HepG2 (cell line): ENCODE data around the gene PPCS. TPM values are rescaled to one million over a fixed set of nuclear protein-coding genes. Genes with fewer than 3 reads are reported as not detected.

Experiments
- ATRX ChIP-seq: sonication (generic); formaldehyde crosslinking; IDR thresholded peaks from 2 replicates; pipeline ENCODE4 v1.4.0; 2020; ENCODE audit warnings: missing genetic modification reagents, borderline replicate concordance
- CBX5 ChIP-seq: sonication (generic); formaldehyde crosslinking; IDR thresholded peaks from 2 replicates; pipeline ENCODE4 v1.4.0; 2020; ENCODE audit warnings: missing genetic modification reagents, borderline replicate concordance
- CCDC6 ChIP-seq: sonication (generic); formaldehyde crosslinking; IDR thresholded peaks from 2 replicates; pipeline ENCODE4 v1.8.1; 2022; ENCODE audit warnings: mild to moderate bottlenecking, missing genetic modification reagents, moderate library complexity
- DNMT3B ChIP-seq: conservative IDR thresholded peaks from 2 replicates; pipeline ENCODE4 v1.6.1; 2016; ENCODE audit warnings: missing biosample characterization, control low read depth
- ERF ChIP-seq: IDR thresholded peaks from 2 replicates; pipeline ENCODE4 v1.6.1; 2018; ENCODE audit warnings: missing biosample characterization, missing genetic modification reagents
- FOXA3 ChIP-seq: IDR thresholded peaks from 2 replicates; pipeline ENCODE4 v1.6.1; 2016; ENCODE audit warnings: missing genetic modification reagents, missing compliant biosample characterization
- GATAD1 ChIP-seq: IDR thresholded peaks from 2 replicates; pipeline ENCODE4 v1.6.1; 2016; ENCODE audit warnings: missing genetic modification reagents, missing compliant biosample characterization
- GLI4 ChIP-seq: sonication (generic); formaldehyde crosslinking; IDR thresholded peaks from 2 replicates; pipeline ENCODE4 v1.5.1; 2020; ENCODE audit warnings: missing genetic modification reagents, mild to moderate bottlenecking, moderate library complexity, borderline replicate concordance
- HMG20B ChIP-seq: conservative IDR thresholded peaks from 2 replicates; pipeline ENCODE4 v1.6.1; 2016; ENCODE audit warnings: missing genetic modification reagents, missing compliant biosample characterization
- HNF4G ChIP-seq, 2 experiments: sonication (generic) in 1 of 2; formaldehyde crosslinking in 1 of 2; IDR thresholded peaks; 2 replicates each; pipeline versions ENCODE4 v1.4.0 to v1.6.1; 2011 to 2020; ENCODE audit warnings: borderline replicate concordance in 2 of 2, low read depth in 2 of 2, mild to moderate bottlenecking in 2 of 2, low read length in 1 of 2, missing genetic modification reagents in 1 of 2, moderate library complexity in 1 of 2
- KAT2B ChIP-seq: fragments of 150-350 bp; IDR thresholded peaks from 2 replicates; pipeline ENCODE4 v1.6.1; 2014; ENCODE audit warnings: low read depth, low read length, borderline replicate concordance
- KLF16 ChIP-seq, 2 experiments: sonication (generic) in 1 of 2; formaldehyde crosslinking in 1 of 2; IDR thresholded peaks; 2 replicates each; pipeline versions ENCODE4 v1.6.1 to v1.8.0; 2016 to 2023; ENCODE audit warnings: missing genetic modification reagents in 2 of 2, missing compliant biosample characterization in 1 of 2
- MBD4 ChIP-seq: IDR thresholded peaks from 2 replicates; pipeline ENCODE4 v1.6.1; 2012; ENCODE audit warnings: low read length, inconsistent platforms, borderline replicate concordance
- MIXL1 ChIP-seq: IDR thresholded peaks from 2 replicates; pipeline ENCODE4 v1.6.1; 2016
- PAX8 ChIP-seq: sonication (generic); formaldehyde crosslinking; IDR thresholded peaks from 2 replicates; pipeline ENCODE4 v1.8.0; 2022; ENCODE audit warnings: mild to moderate bottlenecking, missing genetic modification reagents, borderline replicate concordance
- ZNF264 ChIP-seq: sonication (generic); formaldehyde crosslinking; IDR thresholded peaks from 2 replicates; pipeline ENCODE4 v1.4.0; 2020; ENCODE audit warnings: missing genetic modification reagents
- ZNF33B ChIP-seq: sonication (generic); formaldehyde crosslinking; IDR thresholded peaks from 2 replicates; pipeline ENCODE4 v1.5.1; 2020; ENCODE audit warnings: mild to moderate bottlenecking, missing genetic modification reagents
- ZNF605 ChIP-seq: sonication (generic); formaldehyde crosslinking; IDR thresholded peaks from 2 replicates; pipeline ENCODE4 v1.8.0; 2022; ENCODE audit warnings: mild to moderate bottlenecking, missing genetic modification reagents
- ZNF644 ChIP-seq: IDR thresholded peaks from 2 replicates; pipeline ENCODE4 v1.6.1; 2016; ENCODE audit warnings: low read depth
- ZNF790 ChIP-seq: sonication (generic); formaldehyde crosslinking; IDR thresholded peaks from 2 replicates; pipeline ENCODE4 v1.8.0; 2022; ENCODE audit warnings: missing genetic modification reagents, mild to moderate bottlenecking, borderline replicate concordance
- polyA plus RNA-seq, 8 experiments: library from polyadenylated mRNA; depleted of rRNA in 3 of 8; stranded (reverse) in 7 of 8; unstranded in 1 of 8; fragments of >200 nt; fragmentation: Illumina TruSeq in 4 of 8; extraction: Trizol in 4 of 8; gene quantifications; 2 replicates each; pipeline versions ENCODE4 v1.2.1 to v1.2.3, GENCODE V29; 2011 to 2016; ENCODE audit warnings: low read depth in 4 of 8, missing spikeins in 1 of 8, mixed read lengths in 1 of 8; ENCODE audit not compliant: insufficient read depth in 1 of 8
- total RNA-seq, 5 experiments: library from RNA; depleted of rRNA; stranded (reverse); fragments of >200 nt; fragmentation: Illumina TruSeq; extraction: Trizol; gene quantifications; 2 replicates each; pipeline ENCODE4 v1.2.3, GENCODE V29; 2016; ENCODE audit warnings: low read depth in 1 of 5
- TF ChIP-seq, protein P1 (sequence below): sonication (generic); formaldehyde crosslinking; conservative IDR thresholded peaks from 2 replicates; pipeline ENCODE4 v1.4.0; 2020; ENCODE audit warnings: missing genetic modification reagents
- TF ChIP-seq, protein P2 (sequence below): sonication (generic); formaldehyde crosslinking; IDR thresholded peaks from 2 replicates; pipeline ENCODE4 v1.4.0; 2020; ENCODE audit warnings: missing genetic modification reagents; ENCODE audit errors: not compliant biosample characterization
- TF ChIP-seq, protein P3 (sequence below): sonication (generic); formaldehyde crosslinking; IDR thresholded peaks from 2 replicates; pipeline ENCODE4 v1.8.0; 2022; ENCODE audit warnings: mild to moderate bottlenecking, missing genetic modification reagents
- TF ChIP-seq, protein P4 (sequence below): sonication (generic); formaldehyde crosslinking; IDR thresholded peaks from 2 replicates; pipeline ENCODE4 v1.4.0; 2020; ENCODE audit warnings: missing genetic modification reagents

The PPCS gene
- total and polyA plus RNA-seq, 2 of the 13 experiments (the other 11 are each of a cell fraction or from before 2014, with no cell fraction given): 13.4 to 38.9 TPM

DNA sequence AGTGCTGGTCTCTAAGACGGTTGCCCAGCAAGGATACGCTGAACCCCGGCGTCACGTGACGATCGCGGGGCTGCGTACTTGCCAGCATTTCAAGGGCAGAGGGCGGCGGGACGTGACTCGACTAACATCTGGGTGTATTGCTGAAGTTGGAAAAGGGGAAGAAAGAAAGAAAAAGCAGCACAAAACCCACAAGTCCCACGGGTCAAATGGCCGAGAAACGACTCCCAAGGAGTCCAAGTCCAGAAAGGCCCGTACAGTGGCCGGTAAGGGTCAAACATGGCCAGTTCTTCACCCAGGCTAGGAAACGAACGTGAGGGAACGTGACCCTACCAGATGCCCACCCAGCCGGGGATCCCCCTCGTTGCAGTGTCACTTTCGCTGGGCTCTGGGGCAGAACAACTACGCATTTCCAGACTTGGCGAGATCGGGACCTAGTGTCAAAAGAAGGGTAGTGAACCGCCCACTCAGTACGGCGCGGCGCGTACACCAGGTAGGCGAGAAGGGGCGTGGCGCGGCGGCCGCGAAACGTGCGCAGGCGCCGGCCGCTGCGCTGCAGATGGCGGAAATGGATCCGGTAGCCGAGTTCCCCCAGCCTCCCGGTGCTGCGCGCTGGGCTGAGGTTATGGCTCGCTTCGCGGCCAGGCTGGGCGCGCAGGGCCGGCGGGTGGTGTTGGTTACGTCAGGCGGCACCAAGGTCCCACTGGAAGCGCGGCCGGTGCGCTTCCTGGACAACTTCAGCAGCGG is at the start of gene PPCS, which contains the start of gene ZMYND12 (continued):
- TF ChIP-seq ZNF33B (no peak), MIXL1 (CRISPR knock-in tag) (no peak), FOXA3 (CRISPR knock-in tag) (peak; percentile 13; the same call in 1 of the 2 replicates), DNMT3B (CRISPR knock-in tag) (no peak), MBD4 (no peak), HMG20B (no peak), GLI4 (CRISPR knock-in tag) (no peak), ZNF790 (CRISPR knock-in tag) (no peak), ATRX (CRISPR knock-in tag) (no peak), KAT2B (no peak), CCDC6 (CRISPR knock-in tag) (peak; percentile 30; the same call in 1 of the 2 replicates), KLF16 (CRISPR knock-in tag; IDR thresholded peaks at IDR 0.05) (peak in 1 of 2 experiments; percentile 81; a peak in 1 of 4 replicates), HNF4G (IDR thresholded peaks at IDR 0.05; ENCODE audit: borderline replicate concordance, low read depth, low read length) (no peak), HNF4G (CRISPR knock-in tag; IDR thresholded peaks at IDR 0.05; ENCODE audit: borderline replicate concordance, low read depth) (no peak), ZNF605 (CRISPR knock-in tag) (no peak; the same call in 1 of the 2 replicates), ZNF644 (CRISPR knock-in tag) (0 out of 2 replicates have a peak, but pooled peaks have one; percentile 9), ERF (CRISPR knock-in tag) (peak; percentile 54), PAX8 (no peak), GATAD1 (CRISPR knock-in tag) (peak; percentile 39; the same call in 1 of the 2 replicates), ZNF264 (CRISPR knock-in tag) (peak; percentile 58; the same call in 1 of the 2 replicates), CBX5 (CRISPR knock-in tag) (peak; percentile 6; the same call in 1 of the 2 replicates)
- TF ChIP-seq, protein P1, sequence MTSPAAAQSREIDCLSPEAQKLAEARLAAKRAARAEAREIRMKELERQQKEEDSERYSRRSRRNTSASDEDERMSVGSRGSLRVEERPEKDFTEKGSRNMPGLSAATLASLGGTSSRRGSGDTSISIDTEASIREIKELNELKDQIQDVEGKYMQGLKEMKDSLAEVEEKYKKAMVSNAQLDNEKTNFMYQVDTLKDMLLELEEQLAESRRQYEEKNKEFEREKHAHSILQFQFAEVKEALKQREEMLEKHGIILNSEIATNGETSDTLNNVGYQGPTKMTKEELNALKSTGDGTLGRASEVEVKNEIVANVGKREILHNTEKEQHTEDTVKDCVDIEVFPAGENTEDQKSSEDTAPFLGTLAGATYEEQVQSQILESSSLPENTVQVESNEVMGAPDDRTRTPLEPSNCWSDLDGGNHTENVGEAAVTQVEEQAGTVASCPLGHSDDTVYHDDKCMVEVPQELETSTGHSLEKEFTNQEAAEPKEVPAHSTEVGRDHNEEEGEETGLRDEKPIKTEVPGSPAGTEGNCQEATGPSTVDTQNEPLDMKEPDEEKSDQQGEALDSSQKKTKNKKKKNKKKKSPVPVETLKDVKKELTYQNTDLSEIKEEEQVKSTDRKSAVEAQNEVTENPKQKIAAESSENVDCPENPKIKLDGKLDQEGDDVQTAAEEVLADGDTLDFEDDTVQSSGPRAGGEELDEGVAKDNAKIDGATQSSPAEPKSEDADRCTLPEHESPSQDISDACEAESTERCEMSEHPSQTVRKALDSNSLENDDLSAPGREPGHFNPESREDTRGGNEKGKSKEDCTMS (CRISPR knock-in tag): no peak
- TF ChIP-seq, protein P2, sequence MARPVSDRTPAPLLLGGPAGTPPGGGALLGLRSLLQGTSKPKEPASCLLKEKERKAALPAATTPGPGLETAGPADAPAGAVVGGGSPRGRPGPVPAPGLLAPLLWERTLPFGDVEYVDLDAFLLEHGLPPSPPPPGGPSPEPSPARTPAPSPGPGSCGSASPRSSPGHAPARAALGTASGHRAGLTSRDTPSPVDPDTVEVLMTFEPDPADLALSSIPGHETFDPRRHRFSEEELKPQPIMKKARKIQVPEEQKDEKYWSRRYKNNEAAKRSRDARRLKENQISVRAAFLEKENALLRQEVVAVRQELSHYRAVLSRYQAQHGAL (CRISPR knock-in tag): no peak
- TF ChIP-seq, protein P3, sequence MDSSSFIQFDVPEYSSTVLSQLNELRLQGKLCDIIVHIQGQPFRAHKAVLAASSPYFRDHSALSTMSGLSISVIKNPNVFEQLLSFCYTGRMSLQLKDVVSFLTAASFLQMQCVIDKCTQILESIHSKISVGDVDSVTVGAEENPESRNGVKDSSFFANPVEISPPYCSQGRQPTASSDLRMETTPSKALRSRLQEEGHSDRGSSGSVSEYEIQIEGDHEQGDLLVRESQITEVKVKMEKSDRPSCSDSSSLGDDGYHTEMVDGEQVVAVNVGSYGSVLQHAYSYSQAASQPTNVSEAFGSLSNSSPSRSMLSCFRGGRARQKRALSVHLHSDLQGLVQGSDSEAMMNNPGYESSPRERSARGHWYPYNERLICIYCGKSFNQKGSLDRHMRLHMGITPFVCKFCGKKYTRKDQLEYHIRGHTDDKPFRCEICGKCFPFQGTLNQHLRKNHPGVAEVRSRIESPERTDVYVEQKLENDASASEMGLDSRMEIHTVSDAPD (CRISPR knock-in tag): 0 out of 2 replicates have a peak, but pooled peaks have one; percentile 53
- TF ChIP-seq, protein P4, sequence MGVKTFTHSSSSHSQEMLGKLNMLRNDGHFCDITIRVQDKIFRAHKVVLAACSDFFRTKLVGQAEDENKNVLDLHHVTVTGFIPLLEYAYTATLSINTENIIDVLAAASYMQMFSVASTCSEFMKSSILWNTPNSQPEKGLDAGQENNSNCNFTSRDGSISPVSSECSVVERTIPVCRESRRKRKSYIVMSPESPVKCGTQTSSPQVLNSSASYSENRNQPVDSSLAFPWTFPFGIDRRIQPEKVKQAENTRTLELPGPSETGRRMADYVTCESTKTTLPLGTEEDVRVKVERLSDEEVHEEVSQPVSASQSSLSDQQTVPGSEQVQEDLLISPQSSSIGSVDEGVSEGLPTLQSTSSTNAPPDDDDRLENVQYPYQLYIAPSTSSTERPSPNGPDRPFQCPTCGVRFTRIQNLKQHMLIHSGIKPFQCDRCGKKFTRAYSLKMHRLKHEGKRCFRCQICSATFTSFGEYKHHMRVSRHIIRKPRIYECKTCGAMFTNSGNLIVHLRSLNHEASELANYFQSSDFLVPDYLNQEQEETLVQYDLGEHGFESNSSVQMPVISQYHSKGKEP (CRISPR knock-in tag): 0 out of 2 replicates have a peak, but pooled peaks have one; percentile 3
